Measurements from ENCODE around the gene STK36. TPM values are rescaled to one million over a fixed set of nuclear protein-coding genes. Genes with fewer than 3 reads are reported as not detected.

Gene STK36
- total and polyA plus RNA-seq, 10 of the 15 experiments (the other 5 are each of a cell fraction or from before 2014, with no cell fraction given): 4.0 to 22.8 (median 16.7) TPM

DNA sequence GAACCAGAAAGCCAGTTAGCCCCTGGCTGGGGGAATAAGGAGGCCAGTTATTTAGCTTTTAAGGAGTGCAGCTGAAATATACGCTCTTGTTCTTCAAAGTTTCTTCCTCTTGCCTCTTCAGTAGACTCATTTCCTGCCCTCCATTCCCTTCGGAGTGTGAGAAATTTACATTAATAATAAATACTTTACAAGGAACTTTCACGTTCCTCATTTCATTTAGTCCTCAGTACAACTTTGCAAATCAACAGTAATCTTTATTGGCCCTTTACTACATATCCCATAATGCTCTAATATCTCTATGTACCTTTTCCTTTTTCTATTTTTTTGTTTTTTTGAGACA lies 48.5 kb upstream of the STK36 start:
- H3K4me3 ChIP-seq: no peak overlapping the region
- H3K9me3 ChIP-seq (replicated peaks; ENCODE audit: control insufficient read depth, insufficient read depth, low read length): no peaks in the 10 kb centered on the region
- ChIA-PET POLR2A (no interaction called here), CTCF (no interaction called here), RAD21 (ENCODE audit: unreplicated experiment) (no interaction called here), SMC1A (ENCODE audit: uncharacterized antibody, unreplicated experiment) (no interaction called here)
- no peak overlapping the region for H3K4me2 ChIP-seq (ENCODE audit: control insufficient read depth, insufficient read depth)
- no TSS peak for BruUV-seq (replicated peaks)
- H4K20me1 ChIP-seq (ENCODE audit: control insufficient read depth, insufficient read depth): no peaks in the 10 kb centered on the region
- no peaks in the 10 kb centered on the region for H3K79me2 ChIP-seq (ENCODE audit: control insufficient read depth, insufficient read depth, low read length)
- DNase-seq (ENCODE audit: low read depth, low spot score) (no peak), ATAC-seq (no peak), FAIRE-seq (no peak)
- no peaks in the 10 kb centered on the region for H3K4me1 ChIP-seq (ENCODE audit: control insufficient read depth, insufficient read depth, low read length)
- TF ChIP-seq, protein P1, sequence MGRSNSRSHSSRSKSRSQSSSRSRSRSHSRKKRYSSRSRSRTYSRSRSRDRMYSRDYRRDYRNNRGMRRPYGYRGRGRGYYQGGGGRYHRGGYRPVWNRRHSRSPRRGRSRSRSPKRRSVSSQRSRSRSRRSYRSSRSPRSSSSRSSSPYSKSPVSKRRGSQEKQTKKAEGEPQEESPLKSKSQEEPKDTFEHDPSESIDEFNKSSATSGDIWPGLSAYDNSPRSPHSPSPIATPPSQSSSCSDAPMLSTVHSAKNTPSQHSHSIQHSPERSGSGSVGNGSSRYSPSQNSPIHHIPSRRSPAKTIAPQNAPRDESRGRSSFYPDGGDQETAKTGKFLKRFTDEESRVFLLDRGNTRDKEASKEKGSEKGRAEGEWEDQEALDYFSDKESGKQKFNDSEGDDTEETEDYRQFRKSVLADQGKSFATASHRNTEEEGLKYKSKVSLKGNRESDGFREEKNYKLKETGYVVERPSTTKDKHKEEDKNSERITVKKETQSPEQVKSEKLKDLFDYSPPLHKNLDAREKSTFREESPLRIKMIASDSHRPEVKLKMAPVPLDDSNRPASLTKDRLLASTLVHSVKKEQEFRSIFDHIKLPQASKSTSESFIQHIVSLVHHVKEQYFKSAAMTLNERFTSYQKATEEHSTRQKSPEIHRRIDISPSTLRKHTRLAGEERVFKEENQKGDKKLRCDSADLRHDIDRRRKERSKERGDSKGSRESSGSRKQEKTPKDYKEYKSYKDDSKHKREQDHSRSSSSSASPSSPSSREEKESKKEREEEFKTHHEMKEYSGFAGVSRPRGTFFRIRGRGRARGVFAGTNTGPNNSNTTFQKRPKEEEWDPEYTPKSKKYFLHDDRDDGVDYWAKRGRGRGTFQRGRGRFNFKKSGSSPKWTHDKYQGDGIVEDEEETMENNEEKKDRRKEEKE (IDR thresholded peaks at IDR 0.05): no peak
- TF ChIP-seq POLR2AphosphoS5 (IDR thresholded peaks at IDR 0.05; ENCODE audit: low read length) (no peak), CREM (IDR thresholded peaks at IDR 0.05; ENCODE audit: low read depth) (no peak), SREBF1 (IDR thresholded peaks at IDR 0.05; ENCODE audit: low read length) (no peak), SMC3 (IDR thresholded peaks at IDR 0.05; ENCODE audit: borderline replicate concordance, low read length) (no peak), NRF1 (conservative IDR thresholded peaks at IDR 0.05; ENCODE audit: low read depth, low read length) (no peak), ZSCAN29 (IDR thresholded peaks at IDR 0.05) (no peak), ZNF24 (IDR thresholded peaks at IDR 0.05) (no peak), RFX5 (IDR thresholded peaks at IDR 0.05; ENCODE audit: low read depth, low read length) (no peak), POLR2AphosphoS2 (IDR thresholded peaks at IDR 0.05; ENCODE audit: low read depth, low read length) (no peak), NR2C1 (IDR thresholded peaks at IDR 0.05) (no peak), ZNF274 (IDR thresholded peaks at IDR 0.05; ENCODE audit: insufficient read depth, insufficient read length) (no peak), RB1 (IDR thresholded peaks at IDR 0.05; ENCODE audit: borderline replicate concordance) (no peak)
- TF ChIP-seq, protein P2, sequence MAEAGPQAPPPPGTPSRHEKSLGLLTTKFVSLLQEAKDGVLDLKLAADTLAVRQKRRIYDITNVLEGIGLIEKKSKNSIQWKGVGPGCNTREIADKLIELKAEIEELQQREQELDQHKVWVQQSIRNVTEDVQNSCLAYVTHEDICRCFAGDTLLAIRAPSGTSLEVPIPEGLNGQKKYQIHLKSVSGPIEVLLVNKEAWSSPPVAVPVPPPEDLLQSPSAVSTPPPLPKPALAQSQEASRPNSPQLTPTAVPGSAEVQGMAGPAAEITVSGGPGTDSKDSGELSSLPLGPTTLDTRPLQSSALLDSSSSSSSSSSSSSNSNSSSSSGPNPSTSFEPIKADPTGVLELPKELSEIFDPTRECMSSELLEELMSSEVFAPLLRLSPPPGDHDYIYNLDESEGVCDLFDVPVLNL (IDR thresholded peaks at IDR 0.05; ENCODE audit: low read depth, low read length): no peak
- TF ChIP-seq, protein P3, sequence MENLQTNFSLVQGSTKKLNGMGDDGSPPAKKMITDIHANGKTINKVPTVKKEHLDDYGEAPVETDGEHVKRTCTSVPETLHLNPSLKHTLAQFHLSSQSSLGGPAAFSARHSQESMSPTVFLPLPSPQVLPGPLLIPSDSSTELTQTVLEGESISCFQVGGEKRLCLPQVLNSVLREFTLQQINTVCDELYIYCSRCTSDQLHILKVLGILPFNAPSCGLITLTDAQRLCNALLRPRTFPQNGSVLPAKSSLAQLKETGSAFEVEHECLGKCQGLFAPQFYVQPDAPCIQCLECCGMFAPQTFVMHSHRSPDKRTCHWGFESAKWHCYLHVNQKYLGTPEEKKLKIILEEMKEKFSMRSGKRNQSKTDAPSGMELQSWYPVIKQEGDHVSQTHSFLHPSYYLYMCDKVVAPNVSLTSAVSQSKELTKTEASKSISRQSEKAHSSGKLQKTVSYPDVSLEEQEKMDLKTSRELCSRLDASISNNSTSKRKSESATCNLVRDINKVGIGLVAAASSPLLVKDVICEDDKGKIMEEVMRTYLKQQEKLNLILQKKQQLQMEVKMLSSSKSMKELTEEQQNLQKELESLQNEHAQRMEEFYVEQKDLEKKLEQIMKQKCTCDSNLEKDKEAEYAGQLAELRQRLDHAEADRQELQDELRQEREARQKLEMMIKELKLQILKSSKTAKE (IDR thresholded peaks at IDR 0.05; ENCODE audit: low read depth, poor library complexity, severe bottlenecking): no peak
- TF ChIP-seq, protein P4, sequence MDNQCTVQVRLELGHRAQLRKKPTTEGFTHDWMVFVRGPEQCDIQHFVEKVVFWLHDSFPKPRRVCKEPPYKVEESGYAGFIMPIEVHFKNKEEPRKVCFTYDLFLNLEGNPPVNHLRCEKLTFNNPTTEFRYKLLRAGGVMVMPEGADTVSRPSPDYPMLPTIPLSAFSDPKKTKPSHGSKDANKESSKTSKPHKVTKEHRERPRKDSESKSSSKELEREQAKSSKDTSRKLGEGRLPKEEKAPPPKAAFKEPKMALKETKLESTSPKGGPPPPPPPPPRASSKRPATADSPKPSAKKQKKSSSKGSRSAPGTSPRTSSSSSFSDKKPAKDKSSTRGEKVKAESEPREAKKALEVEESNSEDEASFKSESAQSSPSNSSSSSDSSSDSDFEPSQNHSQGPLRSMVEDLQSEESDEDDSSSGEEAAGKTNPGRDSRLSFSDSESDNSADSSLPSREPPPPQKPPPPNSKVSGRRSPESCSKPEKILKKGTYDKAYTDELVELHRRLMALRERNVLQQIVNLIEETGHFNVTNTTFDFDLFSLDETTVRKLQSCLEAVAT (IDR thresholded peaks at IDR 0.05): no peak
- TF ChIP-seq, protein P5, sequence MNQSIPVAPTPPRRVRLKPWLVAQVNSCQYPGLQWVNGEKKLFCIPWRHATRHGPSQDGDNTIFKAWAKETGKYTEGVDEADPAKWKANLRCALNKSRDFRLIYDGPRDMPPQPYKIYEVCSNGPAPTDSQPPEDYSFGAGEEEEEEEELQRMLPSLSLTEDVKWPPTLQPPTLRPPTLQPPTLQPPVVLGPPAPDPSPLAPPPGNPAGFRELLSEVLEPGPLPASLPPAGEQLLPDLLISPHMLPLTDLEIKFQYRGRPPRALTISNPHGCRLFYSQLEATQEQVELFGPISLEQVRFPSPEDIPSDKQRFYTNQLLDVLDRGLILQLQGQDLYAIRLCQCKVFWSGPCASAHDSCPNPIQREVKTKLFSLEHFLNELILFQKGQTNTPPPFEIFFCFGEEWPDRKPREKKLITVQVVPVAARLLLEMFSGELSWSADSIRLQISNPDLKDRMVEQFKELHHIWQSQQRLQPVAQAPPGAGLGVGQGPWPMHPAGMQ (IDR thresholded peaks at IDR 0.05; ENCODE audit: borderline replicate concordance): no peak
- in situ Hi-C loops (cut with MboI) (no loop called here), intact Hi-C loops (cut with micrococcal nuclease; ENCODE audit: unreplicated experiment) (no loop called here)
- H3K27ac ChIP-seq (ENCODE audit: control insufficient read depth, insufficient read depth): no peak overlapping the region
- H2AFZ ChIP-seq (ENCODE audit: control insufficient read depth, low read depth, low read length): no peak overlapping the region
- WGBS (ENCODE audit: insufficient coverage, insufficient replicate concordance, low lambda C conversion rate, missing lambda C conversion rate): 20% methylated on average over 3 of the region's 3 CpGs
- H3K36me3 ChIP-seq (ENCODE audit: control insufficient read depth in 2 of 2, insufficient read depth in 2 of 2, low read length in 1 of 2): no peaks in the 10 kb centered on the region
- H3K9ac ChIP-seq (ENCODE audit: control insufficient read depth, insufficient read depth, low read length): no peak overlapping the region
- H3K27me3 ChIP-seq (replicated peaks in 1 of 2; ENCODE audit: control insufficient read depth in 2 of 2, insufficient read depth in 2 of 2, low read length in 1 of 2): no peaks in the 10 kb centered on the region
